GM18868 (cell line): Measurements from ENCODE around the gene GLA.

ENCODE experiments used
- ATAC-seq: cut with Tn5 transposase; IDR thresholded peaks from one replicate; pipeline ENCODE4 v1.9.1; 2021; ENCODE audit warnings: mild to moderate bottlenecking, moderate library complexity; ENCODE audit not compliant: unreplicated experiment

GLA gene

DNA sequence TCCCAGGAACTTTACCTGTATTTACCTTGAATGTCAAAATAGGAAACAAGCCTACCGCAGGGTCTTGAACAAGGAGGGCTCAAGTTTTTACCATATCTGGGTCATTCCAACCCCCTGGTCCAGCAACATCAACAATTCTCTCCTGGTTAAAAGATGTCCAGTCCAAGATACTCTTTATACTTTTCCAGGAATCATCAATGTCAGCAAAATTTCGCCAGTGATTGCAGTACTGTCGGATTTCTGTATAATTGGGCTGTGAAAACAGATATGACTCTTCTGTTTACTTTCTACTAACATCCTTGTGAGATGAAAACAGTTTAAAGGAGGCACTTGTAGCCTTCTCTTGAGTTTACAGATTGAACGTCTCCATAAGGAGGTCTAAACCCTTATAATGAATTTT, 9.0 kb downstream of the GLA start:
- no peak for ATAC-seq

DNA sequence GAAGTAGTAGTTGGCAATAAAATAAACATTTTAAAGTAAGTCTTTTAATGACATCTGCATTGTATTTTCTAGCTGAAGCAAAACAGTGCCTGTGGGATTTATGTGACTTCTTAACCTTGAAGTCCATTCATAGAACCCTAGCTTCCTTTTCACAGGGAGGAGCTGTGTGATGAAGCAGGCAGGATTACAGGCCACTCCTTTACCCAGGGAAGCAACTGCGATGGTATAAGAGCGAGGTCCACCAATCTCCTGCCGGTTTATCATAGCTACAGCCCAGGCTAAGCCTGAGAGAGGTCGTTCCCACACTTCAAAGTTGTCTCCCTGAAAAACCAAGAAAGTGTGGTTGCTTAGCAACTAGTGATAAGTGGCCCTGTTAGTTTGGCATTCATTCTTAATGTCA, 9.9 kb downstream of the GLA start:
- ATAC-seq, result no peak

DNA sequence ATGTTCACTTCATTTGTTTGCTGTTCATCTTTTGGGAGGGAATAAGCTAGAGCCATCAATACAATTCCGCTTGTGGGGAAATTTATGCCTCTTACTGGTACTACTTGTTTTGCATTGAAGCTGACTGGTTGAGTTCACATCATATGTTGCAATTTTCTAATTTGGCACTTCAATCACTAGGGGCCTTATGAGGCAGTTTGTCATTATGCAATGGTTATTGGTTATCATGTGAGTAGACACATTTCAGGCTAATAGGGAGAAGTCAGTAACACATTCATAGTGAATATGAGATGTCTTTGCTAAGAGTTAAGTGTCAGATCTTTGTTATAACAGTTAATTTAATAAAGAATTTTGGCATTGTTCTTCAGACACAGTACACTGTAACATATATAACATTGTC, 11.9 kb downstream of the GLA start:
- ATAC-seq, result no peak

- ATAC-seq, result no peak
Observed at GRCh38 chrX:101394372-101394771, 13.4 kb downstream of the GLA start.

- ATAC-seq, result no peak
Observed at GRCh38 chrX:101393530-101394305, 14.0 kb downstream of the GLA start.

- ATAC-seq, result no peak
Observed at GRCh38 chrX:101391831-101392230, 15.9 kb downstream of the GLA start.

- ATAC-seq, result peak; percentile 82
Observed at GRCh38 chrX:101390664-101391525, 16.8 kb downstream of the GLA start, which contains the start of gene RPL36A. TSS of gene RPL36A (plus strand) at chrX:101391011. CDS start at chrX:101391044, 33 bp downstream.

DNA sequence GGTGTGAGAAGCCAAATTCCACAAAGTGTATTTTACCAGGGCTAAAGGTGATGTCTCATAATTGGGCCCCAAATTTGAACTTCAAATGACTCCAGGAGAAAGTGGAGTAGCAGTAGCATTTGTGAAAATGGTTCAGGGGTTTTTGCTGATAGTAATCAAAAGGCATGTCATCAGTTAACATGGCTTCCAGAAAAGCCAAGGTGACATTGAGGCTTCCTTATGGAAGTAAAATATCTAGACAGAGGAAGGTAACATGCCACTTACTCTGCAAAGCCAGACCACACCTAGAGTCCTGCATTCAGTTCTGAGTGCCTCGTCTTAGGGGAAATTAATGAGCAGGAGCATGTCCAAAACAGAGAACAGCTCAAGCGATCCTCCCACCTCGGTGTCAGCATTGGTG, 19.1 kb downstream of the GLA start:
- no peak for ATAC-seq

DNA sequence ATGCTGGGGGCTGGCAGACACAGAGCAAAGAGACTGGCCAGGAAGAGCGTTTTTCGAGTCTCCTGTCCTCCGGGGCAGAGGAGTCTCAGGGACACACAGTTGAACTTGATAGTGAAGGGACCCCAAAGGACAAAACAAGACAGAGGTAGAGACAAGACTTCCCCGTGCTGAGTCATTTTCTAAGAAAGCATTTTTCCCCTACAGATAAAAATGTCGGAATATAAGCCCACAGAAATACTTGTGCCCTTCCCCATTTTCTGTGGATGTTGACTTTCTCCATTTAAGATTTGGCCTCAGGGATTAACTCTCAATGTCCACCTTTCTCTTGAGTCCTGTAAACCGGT, 21.2 kb downstream of the GLA start:
- no peak for ATAC-seq

- ATAC-seq, result peak; percentile 62
Observed at GRCh38 chrX:101385795-101386541, 21.8 kb downstream of the GLA start, which contains the start of gene BTK. TSS of gene BTK (minus strand) at chrX:101386191. CDS start at chrX:101375284, 10,907 bp downstream.

- ATAC-seq, result no peak
Observed at GRCh38 chrX:101385026-101385684, 22.6 kb downstream of the GLA start.

- ATAC-seq, result peak; percentile 78
Observed at GRCh38 chrX:101383679-101384205, 24.0 kb downstream of the GLA start.

DNA sequence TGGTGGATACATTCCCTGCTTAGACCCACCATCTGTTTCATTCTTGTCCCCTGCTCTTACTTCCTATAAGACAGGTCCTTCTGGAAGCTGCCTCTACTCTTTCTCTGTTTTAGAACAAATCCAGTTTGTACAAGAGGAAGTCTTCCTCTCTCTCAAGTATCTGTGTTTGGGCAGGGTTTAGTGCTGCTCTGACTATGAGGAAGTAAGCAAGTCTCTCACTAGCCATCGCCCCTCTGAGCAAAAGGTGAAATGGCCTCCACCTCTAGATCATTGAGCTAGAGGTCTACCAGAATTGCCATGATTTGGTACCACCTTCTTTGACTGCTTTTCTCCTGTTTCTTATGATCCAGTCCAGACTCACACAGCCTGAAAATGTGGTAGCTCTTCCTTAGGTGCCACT, 30.2 kb downstream of the GLA start:
- ATAC-seq, result no peak

- ATAC-seq, result peak; percentile 85
Observed at GRCh38 chrX:101370888-101371504, 36.7 kb downstream of the GLA start.

DNA sequence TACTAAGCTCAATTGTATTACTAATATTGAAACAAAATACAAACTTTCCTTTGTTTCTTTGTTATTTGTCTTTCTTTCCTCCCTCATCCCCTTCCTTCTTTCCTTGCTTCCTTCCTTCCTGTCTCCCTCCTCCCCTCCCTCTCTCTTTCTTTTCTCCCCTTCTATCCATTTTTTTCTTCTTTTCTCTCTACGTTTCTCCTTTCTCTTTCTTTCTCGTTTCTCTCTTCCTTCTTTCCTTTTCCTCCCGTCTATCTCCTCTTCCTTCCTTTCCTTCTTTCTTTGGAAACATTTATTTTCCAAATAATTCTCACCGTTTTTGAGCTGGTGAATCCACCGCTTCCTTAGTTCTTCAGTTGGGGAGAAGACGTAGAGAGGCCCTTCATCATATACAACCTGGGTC, 38.0 kb downstream of the GLA start:
- ATAC-seq, result no peak

DNA sequence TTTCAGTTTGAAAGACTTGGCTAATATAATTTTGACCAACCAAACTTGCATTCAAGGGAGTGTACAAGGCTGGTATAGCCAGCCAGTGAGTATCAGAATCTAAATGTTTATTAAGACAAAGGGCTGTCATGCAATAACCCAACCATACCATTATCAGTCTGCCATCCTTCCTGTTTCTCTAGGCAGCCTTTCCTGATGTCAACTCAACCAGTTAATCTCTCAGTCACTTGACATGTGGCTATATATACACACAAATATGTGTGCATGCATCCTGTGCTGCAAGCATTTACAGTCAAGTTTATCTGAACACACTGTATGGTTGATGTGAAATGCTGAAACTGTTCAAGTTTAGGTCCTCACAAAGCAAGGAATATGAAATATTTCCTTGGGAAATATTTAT, 38.9 kb downstream of the GLA start:
- ATAC-seq, result no peak

- no peak for ATAC-seq
Observed at GRCh38 chrX:101365301-101365795, 42.4 kb downstream of the GLA start.

DNA sequence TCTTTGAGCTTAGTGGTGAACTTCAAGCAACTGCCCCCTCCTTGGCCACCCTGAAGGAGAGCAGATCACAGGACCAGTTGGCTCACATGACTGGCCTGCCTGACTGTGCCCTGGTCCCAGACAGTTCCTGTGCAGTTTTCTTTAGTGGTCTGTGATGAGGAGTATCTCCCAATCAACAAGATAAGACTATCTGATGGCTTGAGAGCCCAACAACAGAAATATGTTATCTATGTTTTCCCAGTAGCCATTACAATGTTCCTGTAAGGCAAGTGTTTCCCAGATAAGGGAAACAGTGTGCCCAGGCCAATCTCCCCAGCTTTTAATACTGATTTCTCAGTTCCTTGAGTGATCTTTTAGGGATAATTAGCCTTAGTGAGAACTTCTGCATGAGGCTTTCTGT, 45.0 kb downstream of the GLA start:
- no peak for ATAC-seq

GRCh38 chrX:101362116-101362515, 45.6 kb downstream of the GLA start:
- no peak for ATAC-seq

DNA sequence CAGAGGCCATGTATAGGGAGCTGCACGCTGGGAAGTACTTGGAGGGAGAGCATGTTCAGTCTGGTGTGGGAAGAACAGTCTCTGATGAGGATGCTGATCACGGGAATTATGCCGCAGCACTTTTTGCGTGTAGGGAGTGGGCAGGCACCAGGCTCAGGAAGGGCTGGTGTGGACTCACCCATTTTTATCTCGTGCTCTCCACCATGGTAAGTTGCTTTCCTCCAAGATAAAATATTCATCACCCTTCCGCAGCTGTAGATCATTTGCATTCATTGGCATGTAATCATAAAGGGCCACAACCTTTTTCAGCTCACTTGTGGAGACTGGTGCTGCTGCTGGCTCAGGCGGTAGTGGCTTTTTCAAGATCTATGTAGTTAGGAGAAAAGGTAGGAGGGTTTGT, 47.3 kb downstream of the GLA start:
- ATAC-seq, result no peak
